Activated CD8-positive, alpha-beta T cell treated with anti-CD3 and anti-CD28 coated beads for 36 hours (primary cell): ENCODE results near the gene MGMT. TPM values are rescaled to one million over a fixed set of nuclear protein-coding genes. Genes with fewer than 3 reads are reported as not detected.

ENCODE experiments used
- ATAC-seq: fragments of 200-7000 bp; cut with Tn5 transposase; one replicate; pipeline ENCODE4 v1.10.0; 2021; ENCODE audit warnings: mild to moderate bottlenecking, moderate library complexity
- CTCF ChIA-PET: fragments of 350-600 bp; sonication (Branson Sonifier 250); formaldehyde crosslinking; loops from one replicate; lab custom pipeline; 2021; ENCODE audit warnings: antibody characterized with exemption; lab: Charles Lee
- POLR2A ChIA-PET: fragments of 350-600 bp; sonication (Branson Sonifier 250); formaldehyde crosslinking; loops from one replicate; lab custom pipeline; 2021; ENCODE audit warnings: antibody characterized with exemption; lab: Charles Lee
- DNase-seq: peaks from one replicate; pipeline ENCODE4 v3.0.0-alpha.2; 2020
- H3K27ac Mint-ChIP-seq: one replicate; pipeline ENCODE4 v1.8.0; 2021; ENCODE audit warnings: mild to moderate bottlenecking, mixed read lengths
- H3K27me3 Mint-ChIP-seq: one replicate; pipeline ENCODE4 v1.8.0; 2021; ENCODE audit warnings: mixed read lengths
- H3K36me3 Mint-ChIP-seq: one replicate; pipeline ENCODE4 v1.8.0; 2021; ENCODE audit warnings: low read depth, mixed read lengths
- H3K4me1 Mint-ChIP-seq: one replicate; pipeline ENCODE4 v1.8.0; 2021; ENCODE audit warnings: low read depth, mixed read lengths
- H3K4me3 Mint-ChIP-seq: one replicate; pipeline ENCODE4 v1.8.0; 2021; ENCODE audit warnings: mild to moderate bottlenecking, moderate library complexity, mixed read lengths
- H3K9me3 Mint-ChIP-seq: one replicate; pipeline ENCODE4 v1.8.0; 2021; ENCODE audit warnings: mixed read lengths
- intact Hi-C: fragments of 100-400 bp; cut with micrococcal nuclease; formaldehyde crosslinking; loops from one replicate; pipeline ENCODE4 v1.10.0; 2022
- total RNA-seq, 2 experiments: library from RNA; stranded (reverse); gene quantifications; one replicate each; pipeline ENCODE4 v1.2.3, GENCODE V29; 2021
- TF ChIP-seq, protein P1 (sequence below): fragments of 200-600 bp; IDR thresholded peaks from one replicate; pipeline ENCODE4 v1.8.0; 2022; ENCODE audit warnings: antibody characterized with exemption, mild to moderate bottlenecking

MGMT gene
- total RNA-seq, 2 experiments from 2014 or later: 16.2 to 17.0 TPM

GRCh38 chr10:129642427-129642826 is 175.4 kb downstream of the MGMT start:
- intact Hi-C loops: no loop called here
- CTCF ChIA-PET: no interaction called here
- no peak overlapping the region for H3K27ac Mint-ChIP-seq

DNA sequence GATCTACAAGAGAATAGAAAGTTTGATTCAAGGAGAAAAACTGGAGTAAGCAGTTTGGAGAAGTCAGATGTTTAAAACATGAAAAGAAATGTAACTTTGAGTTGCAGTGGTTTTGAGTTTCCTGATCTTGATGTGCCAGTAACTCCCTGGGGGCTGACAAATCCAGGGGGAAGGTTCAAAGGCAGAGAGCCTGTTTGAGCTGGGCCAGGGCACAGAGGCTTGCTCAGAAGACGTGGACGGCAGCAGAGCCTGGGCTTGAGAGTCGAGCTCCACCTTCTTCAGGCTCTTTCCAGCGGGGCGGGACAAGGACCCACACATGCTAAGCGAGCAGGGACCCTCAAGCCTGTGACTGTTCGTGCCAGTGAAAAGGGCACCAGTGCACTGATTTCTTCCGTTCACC is 176.2 kb downstream of the MGMT start:
- no peak for ATAC-seq
- Mint-ChIP-seq H3K4me1 (no peaks in the 10 kb centered on the region), H3K9me3 (no peaks in the 10 kb centered on the region), H3K27ac (no peak overlapping the region), H3K36me3 (peaks cover 13% of the 10 kb centered on the region), H3K4me3 (no peak overlapping the region), H3K27me3 (no peaks in the 10 kb centered on the region)
- intact Hi-C loops: no loop called here
- ChIA-PET POLR2A (no interaction called here), CTCF (no interaction called here)
- DNase-seq: no peak
- TF ChIP-seq, protein P1, sequence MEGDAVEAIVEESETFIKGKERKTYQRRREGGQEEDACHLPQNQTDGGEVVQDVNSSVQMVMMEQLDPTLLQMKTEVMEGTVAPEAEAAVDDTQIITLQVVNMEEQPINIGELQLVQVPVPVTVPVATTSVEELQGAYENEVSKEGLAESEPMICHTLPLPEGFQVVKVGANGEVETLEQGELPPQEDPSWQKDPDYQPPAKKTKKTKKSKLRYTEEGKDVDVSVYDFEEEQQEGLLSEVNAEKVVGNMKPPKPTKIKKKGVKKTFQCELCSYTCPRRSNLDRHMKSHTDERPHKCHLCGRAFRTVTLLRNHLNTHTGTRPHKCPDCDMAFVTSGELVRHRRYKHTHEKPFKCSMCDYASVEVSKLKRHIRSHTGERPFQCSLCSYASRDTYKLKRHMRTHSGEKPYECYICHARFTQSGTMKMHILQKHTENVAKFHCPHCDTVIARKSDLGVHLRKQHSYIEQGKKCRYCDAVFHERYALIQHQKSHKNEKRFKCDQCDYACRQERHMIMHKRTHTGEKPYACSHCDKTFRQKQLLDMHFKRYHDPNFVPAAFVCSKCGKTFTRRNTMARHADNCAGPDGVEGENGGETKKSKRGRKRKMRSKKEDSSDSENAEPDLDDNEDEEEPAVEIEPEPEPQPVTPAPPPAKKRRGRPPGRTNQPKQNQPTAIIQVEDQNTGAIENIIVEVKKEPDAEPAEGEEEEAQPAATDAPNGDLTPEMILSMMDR: no peak

More at GRCh38 chr10:129642427-129642826, 175.4 kb downstream of the MGMT start:
- Mint-ChIP-seq H3K9me3 (no peaks in the 10 kb centered on the region), H3K4me3 (no peak overlapping the region), H3K27me3 (no peaks in the 10 kb centered on the region), H3K36me3 (peaks cover 13% of the 10 kb centered on the region), H3K4me1 (no peaks in the 10 kb centered on the region)
- ATAC-seq: no peak
- DNase-seq: no peak
- POLR2A ChIA-PET: no interaction called here
- TF ChIP-seq, protein P1: no peak

DNA sequence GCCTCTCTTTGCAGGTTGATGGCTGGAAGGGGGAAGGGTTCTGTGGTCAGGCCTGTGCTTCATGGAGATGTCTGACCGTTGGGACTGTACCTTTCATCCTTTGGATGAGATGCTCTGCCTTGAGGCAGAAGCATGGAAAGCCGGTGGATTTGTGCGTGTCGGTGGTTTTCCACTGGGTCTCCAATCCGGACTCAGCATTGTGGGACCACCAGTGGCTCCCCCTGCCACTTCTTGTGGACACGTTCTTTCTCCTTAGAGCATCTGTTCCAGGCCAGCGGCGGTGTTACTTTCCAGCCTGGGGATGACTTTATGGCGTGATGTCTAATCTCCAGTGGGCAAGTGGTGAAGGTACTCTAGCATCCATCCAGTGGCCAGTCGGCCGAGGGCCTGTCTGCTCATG is 178.4 kb downstream of the MGMT start:
- intact Hi-C loops: no loop called here
- no peaks in the 10 kb centered on the region for H3K27me3 Mint-ChIP-seq
- ChIA-PET POLR2A (no interaction called here), CTCF (no interaction called here)
- H3K4me3 Mint-ChIP-seq: no peak overlapping the region
- H3K4me1 Mint-ChIP-seq: no peaks in the 10 kb centered on the region
- DNase-seq (no peak), ATAC-seq (no peak)
- H3K9me3 Mint-ChIP-seq: no peaks in the 10 kb centered on the region
- H3K27ac Mint-ChIP-seq: no peak overlapping the region
- H3K36me3 Mint-ChIP-seq: peaks cover 20% of the 10 kb centered on the region
- TF ChIP-seq, protein P1: no peak

DNA sequence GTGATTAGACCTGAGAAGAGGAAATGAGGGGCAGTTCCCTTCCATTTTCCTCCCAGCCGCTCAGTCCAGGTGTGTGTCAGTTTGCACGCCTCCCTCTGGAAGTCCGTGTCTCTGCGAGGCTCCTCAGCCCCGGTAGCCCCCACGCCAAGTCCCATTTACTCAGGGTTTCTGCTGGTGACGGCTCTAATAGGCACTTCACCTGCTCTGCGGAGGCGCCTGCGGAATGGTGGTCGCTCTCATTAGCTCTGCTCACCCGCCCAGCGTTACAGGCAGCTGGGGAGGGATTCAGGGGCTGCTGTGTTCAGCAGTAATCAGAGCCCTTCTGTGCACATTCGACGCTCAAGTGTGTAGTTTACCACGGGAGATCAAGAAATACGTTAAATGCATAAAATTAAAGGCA is 179.9 kb downstream of the MGMT start:
- TF ChIP-seq, protein P1: no peak

GRCh38 chr10:129647590-129647989 is 180.5 kb downstream of the MGMT start:
- TF ChIP-seq, protein P1: no peak
- POLR2A ChIA-PET: no interaction called here
- Mint-ChIP-seq H3K27me3 (no peaks in the 10 kb centered on the region), H3K4me1 (no peaks in the 10 kb centered on the region), H3K4me3 (no peak overlapping the region), H3K9me3 (no peaks in the 10 kb centered on the region), H3K27ac (no peak overlapping the region), H3K36me3 (peaks cover 21% of the 10 kb centered on the region)
- DNase-seq (no peak), ATAC-seq (no peak)
- CTCF ChIA-PET: no interaction called here
- intact Hi-C loops: no loop called here

More for the DNA sequence above, 179.9 kb downstream of the MGMT start:
- peaks cover 21% of the 10 kb centered on the region for H3K36me3 Mint-ChIP-seq
- DNase-seq: no peak
- POLR2A ChIA-PET: no interaction called here
- H3K9me3 Mint-ChIP-seq: no peaks in the 10 kb centered on the region
- intact Hi-C loops: no loop called here
- CTCF ChIA-PET: no interaction called here
- no peak for ATAC-seq
- H3K4me3 Mint-ChIP-seq: no peak overlapping the region
- H3K4me1 Mint-ChIP-seq: no peaks in the 10 kb centered on the region
- H3K27ac Mint-ChIP-seq: no peak overlapping the region
- no peaks in the 10 kb centered on the region for H3K27me3 Mint-ChIP-seq
